Activated T-helper 1 cell treated with Interleukin-2 at 50 U/mL for 16 hours (primary cell): ENCODE data around the gene SLC17A4.
"Not testable (repeated sequence)": the region's sequence is repeated elsewhere in the genome, so short reads cannot be mapped to it uniquely, and the experiment has no call there.

Experiments
- DNase-seq: peaks from one replicate; pipeline ENCODE4 v3.0.0-alpha.2; 2020; ENCODE audit warnings: low read depth

The SLC17A4 gene

GRCh38 chr6:25754535-25754934 lies at the start of gene SLC17A4:
Gene SLC17A4 (plus strand): TSS chr6:25754742. CDS start chr6:25761963, 7,221 bp downstream.
- DNase-seq = no peak

- DNase-seq = no peak
Measured at GRCh38 chr6:25706314-25707014, 48.1 kb upstream of the SLC17A4 start.

- no peak for DNase-seq
Measured at GRCh38 chr6:25709761-25710160, 44.8 kb upstream of the SLC17A4 start.

- no peak for DNase-seq
Measured at GRCh38 chr6:25710287-25710686, 44.3 kb upstream of the SLC17A4 start.

- DNase-seq = no peak
Measured at GRCh38 chr6:25713824-25714223, 40.7 kb upstream of the SLC17A4 start.

- no peak for DNase-seq
Measured at GRCh38 chr6:25714765-25715164, 39.8 kb upstream of the SLC17A4 start.

GRCh38 chr6:25715794-25716193 lies 38.7 kb upstream of the SLC17A4 start:
- DNase-seq = no peak

- no peak for DNase-seq
Measured at GRCh38 chr6:25717866-25718740, 36.4 kb upstream of the SLC17A4 start.

GRCh38 chr6:25726122-25726911 lies 28.2 kb upstream of the SLC17A4 start:
- DNase-seq = no peak

GRCh38 chr6:25727028-25727427 lies 27.5 kb upstream of the SLC17A4 start:
- no peak for DNase-seq

- no peak for DNase-seq
Measured at GRCh38 chr6:25730907-25731306, 23.6 kb upstream of the SLC17A4 start.

GRCh38 chr6:25731721-25732120 lies 22.8 kb upstream of the SLC17A4 start:
- no peak for DNase-seq

- DNase-seq = no peak
Measured at GRCh38 chr6:25732468-25733198, 21.9 kb upstream of the SLC17A4 start.

- no peak for DNase-seq
Measured at GRCh38 chr6:25735261-25735660, 19.3 kb upstream of the SLC17A4 start.

GRCh38 chr6:25743868-25744267 lies 10.7 kb upstream of the SLC17A4 start:
- DNase-seq = no peak

GRCh38 chr6:25745836-25746235 lies 8.7 kb upstream of the SLC17A4 start:
- no peak for DNase-seq

GRCh38 chr6:25746968-25747367 lies 7.6 kb upstream of the SLC17A4 start:
- no peak for DNase-seq

GRCh38 chr6:25747477-25747876 lies 7.1 kb upstream of the SLC17A4 start:
- no peak for DNase-seq

GRCh38 chr6:25748049-25748448 lies 6.5 kb upstream of the SLC17A4 start:
- DNase-seq = no peak

GRCh38 chr6:25748601-25749517 lies 5.7 kb upstream of the SLC17A4 start:
- DNase-seq = not testable (repeated sequence)

- no peak for DNase-seq
Measured at GRCh38 chr6:25749837-25750236, 4.7 kb upstream of the SLC17A4 start.
